GM12873 (cell line): Measurements from ENCODE around the gene DGAT2L6.
A peak's percentile ranks its signal among the peaks of the same experiment; 100 is the strongest.

Source experiments
- TF ChIP-seq, protein P1 (sequence below): IDR thresholded peaks from 2 replicates; pipeline ENCODE4 v1.5.1; 2012; ENCODE audit warnings: low read depth, mild to moderate bottlenecking, moderate library complexity, low read length, control low read depth; ENCODE audit not compliant: insufficient read depth; ENCODE audit errors: missing control alignments

The DGAT2L6 gene

DNA sequence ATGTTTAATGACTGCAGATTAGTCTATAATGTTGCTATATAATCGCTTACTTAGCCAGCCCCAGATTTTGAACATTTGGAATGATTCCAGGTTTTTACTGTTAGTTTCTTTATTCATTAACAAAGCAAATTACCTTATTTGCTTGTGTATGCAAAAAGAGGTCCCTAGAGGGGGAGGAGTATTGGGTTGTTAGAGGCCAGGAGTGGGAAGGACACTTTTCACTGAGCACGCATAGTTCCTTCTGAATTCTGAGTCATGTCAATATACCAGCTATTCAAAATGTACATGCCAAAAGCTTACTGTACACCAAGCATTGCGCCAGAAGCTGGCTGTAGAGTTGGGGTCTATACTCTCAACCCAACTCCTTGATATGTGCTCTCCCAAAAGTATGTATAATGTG, 5.1 kb upstream of the DGAT2L6 start:
- TF ChIP-seq, protein P1, sequence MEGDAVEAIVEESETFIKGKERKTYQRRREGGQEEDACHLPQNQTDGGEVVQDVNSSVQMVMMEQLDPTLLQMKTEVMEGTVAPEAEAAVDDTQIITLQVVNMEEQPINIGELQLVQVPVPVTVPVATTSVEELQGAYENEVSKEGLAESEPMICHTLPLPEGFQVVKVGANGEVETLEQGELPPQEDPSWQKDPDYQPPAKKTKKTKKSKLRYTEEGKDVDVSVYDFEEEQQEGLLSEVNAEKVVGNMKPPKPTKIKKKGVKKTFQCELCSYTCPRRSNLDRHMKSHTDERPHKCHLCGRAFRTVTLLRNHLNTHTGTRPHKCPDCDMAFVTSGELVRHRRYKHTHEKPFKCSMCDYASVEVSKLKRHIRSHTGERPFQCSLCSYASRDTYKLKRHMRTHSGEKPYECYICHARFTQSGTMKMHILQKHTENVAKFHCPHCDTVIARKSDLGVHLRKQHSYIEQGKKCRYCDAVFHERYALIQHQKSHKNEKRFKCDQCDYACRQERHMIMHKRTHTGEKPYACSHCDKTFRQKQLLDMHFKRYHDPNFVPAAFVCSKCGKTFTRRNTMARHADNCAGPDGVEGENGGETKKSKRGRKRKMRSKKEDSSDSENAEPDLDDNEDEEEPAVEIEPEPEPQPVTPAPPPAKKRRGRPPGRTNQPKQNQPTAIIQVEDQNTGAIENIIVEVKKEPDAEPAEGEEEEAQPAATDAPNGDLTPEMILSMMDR = no peak

DNA sequence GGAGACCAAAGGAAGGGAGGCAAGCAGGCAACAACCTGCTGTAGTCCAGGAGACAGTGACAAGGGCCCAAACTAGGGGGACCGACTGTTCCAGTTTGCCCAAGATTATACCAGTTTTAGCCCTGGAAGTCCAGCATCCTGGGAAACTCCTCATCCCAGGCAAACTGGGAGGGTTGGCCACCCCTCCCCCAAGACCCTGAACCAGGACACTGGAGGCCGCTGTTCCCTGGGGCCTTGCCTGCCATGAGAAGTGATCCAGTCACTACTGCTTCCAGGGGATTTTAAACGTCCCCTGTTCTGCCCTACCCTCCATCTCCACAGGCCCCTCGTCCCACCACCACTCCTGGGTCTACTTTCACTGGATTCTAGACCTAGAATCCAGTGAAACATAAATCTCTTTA, 4.3 kb upstream of the DGAT2L6 start:
- TF ChIP-seq, protein P1 = no peak

DNA sequence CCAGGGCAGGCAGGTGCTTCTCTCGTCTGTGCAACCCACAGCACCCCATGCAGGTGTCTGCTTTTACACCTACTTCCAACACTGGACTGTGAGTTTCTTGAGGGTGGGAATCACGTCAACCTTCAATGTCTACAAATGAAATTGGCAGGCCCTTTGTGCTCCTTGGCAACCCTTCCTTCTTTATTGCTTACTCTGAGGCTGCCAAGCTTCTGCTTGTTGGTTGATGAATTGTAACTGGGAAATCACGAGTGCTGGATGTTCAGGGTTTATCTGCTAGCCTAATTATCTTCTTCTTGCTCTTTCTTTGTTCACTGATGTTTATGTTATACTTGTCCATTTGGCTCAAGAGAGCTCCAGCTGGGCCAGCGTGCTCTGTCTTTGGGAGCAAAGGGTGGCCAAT, 2.5 kb upstream of the DGAT2L6 start:
- TF ChIP-seq, protein P1 = no peak

DNA sequence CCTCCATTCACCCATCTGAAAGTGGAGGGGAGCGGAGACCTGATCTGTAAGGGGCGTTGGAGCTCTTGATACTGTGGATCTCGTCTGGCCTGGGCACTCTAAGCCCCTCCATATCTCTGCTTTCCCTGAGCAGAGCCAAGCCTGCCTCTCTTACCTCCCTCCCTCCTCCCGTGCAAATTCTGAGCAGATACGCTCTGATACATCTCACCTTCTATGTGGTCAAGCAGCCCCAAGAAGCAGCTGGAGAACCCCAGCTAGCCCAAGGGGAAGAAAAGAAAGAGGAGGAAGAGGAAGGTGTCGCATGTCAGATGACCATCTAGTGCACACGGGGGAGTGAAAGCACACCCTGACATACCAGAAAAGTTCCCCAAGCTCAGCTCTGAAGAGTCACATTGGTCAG, 1.9 kb upstream of the DGAT2L6 start:
- TF ChIP-seq, protein P1 = no peak

DNA sequence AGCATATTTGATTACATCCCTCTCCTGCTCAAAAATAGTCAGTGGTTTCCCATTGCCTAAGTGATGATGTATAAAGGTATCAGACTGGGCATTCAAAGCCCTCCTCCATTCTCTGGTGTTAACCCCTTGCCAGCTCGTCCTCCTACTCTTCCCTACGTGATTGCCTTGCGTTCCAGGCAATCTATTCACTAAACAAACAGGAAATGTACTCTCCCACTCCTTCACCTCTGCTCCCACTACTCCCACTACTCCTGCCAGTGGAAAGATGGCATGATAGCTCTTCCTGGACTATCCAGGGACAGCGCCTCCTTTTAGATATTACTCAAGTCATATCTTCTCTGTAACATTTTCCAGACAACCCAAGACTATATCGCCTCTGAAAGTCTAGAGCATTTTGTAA, 5.8 kb downstream of the DGAT2L6 start:
- TF ChIP-seq, protein P1 = no peak

DNA sequence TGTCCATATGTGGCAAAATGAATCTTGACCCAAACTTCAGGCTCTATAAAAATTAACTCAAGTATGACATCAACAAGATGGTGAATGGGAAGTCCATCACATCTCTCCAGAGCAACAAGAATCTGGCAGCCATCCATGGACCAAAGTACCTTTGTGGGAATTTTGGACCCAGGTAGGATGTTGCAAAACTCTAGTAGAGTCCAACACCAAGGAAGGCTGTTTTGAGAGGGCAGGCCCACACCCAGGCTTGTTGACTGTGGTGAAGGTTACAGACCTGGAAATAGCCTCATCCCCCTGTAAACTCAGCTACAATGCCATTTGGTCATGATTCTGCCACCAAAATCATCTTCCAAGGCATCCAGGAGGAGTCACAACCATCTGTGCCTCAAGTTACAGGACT, 12.9 kb downstream of the DGAT2L6 start:
- TF ChIP-seq, protein P1 = no peak

DNA sequence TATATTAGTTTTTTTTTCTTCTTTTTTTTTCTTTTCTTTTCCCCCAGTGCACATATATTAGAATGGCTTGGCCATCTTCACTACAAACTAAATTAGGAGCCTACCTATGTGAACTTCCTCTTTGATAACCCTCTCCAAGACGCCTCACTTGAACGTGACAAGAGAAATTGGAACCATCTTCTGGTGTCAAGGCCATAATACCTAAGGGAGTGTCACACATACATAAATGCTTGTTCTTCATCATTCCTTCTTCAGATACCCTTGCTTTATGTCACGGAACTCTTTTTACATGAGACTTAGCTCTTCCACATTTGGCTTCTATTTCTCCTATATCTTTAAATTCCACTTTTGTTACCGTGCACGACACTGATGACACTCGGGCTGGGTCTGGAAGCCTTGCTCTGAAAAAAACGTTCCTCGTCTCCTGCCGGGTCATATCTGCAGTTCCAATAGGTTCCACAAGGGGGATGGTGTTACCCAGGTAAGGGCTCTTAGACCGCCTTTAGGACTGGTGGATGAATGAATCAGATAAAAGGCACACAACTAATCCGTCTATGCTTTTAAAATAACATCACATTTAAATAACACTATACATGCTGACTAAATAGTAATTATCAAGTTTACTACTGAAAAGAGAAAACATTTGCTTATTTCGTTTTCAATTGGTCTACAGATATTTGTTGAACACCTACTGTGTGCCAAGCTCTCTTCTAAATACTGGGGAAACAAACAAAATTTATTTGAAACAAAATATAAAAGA, 19.9 kb downstream of the DGAT2L6 start:
- TF ChIP-seq, protein P1 = peak; percentile 68
